Stimulated activated CD8-positive, alpha-beta memory T cell treated with anti-CD3 and anti-CD28 coated beads, Interleukin-12 subunit alpha, Interleukin-12 subunit beta, amount 100 ng/mL, for 24 hours (primary cell): ENCODE data around the gene MAPK8.
"Not testable (repeated sequence)": the region's sequence is repeated elsewhere in the genome, so short reads cannot be mapped to it uniquely, and the experiment has no call there.

Experiments used
- DNase-seq: peaks from one replicate; pipeline ENCODE4 v3.0.0-alpha.2; 2020; ENCODE audit errors: extremely low read depth

Gene MAPK8

DNA sequence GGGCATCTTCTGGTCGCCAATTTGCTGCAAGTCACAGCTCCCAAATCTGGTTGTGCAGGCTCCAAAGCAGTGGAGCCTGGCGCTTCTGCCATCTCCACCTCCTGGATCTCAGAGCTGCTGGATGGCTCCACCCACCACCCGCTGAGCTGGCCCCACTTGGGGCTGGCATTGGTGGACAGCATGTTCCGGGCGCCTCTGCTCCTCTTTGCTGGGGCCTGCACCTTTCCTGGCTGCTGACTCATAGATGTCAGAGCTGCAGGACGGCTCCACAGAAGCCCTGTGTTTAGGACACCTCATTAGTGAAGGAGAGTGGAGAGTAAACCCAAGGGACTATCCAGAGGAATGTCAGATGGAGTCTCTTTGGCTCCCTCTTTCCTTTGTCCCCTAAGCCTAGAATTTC, 27.4 kb downstream of the MAPK8 start:
- DNase-seq = no peak

DNA sequence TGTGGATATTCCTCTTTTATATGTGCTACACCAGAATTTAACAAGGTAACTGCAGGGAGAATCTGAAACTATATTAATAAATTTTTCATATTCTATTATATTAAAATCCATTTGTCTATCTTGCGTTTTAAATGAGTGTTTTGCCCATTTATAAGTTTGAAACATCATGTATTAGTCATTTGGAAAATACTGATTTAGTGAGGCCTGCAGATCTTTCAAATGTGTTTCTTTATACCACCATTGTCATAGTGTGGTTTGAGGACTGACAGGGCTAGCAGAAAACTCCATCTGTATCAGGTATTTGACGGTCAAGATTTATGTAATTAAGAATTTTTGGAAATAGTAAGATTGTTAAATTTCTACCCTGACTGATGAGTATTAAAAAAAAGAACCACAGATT, 29.3 kb downstream of the MAPK8 start:
- no peak for DNase-seq

DNA sequence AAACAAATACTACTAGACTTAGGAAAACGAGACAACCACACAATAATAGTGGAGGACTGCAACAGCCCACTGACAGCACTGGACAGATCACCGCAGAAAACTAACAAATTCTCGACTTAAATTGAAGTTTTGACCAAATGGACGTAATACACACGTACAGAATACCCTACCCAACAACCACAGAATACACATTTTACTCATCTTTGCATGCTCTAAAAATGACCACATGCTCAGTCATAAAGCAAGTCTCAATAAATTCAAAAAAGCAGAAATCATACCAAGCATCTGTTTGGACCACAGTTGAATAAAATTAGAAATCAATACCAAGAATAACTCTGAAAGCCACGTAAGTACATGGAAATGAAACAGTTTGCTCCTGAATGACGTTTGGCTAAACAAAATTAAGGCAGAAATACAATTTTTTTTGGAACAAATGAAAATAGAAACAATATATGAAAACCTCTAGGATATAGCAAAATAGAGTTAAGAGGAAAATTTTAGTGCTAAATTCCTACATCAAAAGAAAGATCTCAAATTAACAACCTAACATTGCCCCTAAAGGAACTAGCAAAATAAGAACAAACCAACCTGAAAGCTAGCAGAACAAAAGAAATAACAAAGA, 30.6 kb downstream of the MAPK8 start:
- no peak for DNase-seq

DNA sequence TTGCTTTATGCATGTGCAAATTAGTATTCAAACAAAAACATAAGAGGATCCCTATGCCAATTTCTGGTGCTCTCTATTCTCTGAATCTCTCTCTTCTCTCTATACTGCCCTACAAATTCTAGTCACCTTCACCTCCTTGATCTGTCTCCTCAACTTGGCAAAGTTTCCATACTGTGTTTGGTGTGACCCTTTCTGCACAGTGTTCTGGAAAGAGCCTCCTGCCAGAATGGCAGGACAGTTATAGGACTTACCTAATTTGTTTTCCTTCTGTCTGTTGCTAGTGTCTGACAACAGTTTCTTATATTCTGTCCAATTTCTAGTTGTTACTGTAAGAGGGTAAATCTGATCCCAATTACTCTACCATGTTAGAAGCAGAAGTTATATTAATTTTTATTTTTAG, 34.3 kb downstream of the MAPK8 start:
- no peak for DNase-seq

DNA sequence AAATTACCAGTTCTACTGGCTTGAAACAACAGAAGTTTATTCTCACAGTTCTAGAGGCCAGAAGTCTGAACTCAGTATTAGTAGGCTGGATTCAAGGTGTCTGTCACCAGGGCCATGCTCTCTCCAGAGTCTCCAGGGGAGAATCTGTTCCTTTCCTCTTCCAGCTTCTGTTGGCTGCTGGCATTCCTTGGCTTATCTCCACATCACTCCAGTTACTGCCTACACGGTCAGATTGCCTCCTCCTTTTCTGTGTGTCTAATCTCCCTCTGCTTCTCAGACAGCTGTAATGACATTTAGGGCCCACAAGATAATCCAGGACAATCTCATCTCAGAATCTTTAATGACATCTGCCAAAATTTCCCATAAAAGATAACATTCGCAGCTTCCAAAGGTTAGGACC, 36.6 kb downstream of the MAPK8 start:
- no peak for DNase-seq

DNA sequence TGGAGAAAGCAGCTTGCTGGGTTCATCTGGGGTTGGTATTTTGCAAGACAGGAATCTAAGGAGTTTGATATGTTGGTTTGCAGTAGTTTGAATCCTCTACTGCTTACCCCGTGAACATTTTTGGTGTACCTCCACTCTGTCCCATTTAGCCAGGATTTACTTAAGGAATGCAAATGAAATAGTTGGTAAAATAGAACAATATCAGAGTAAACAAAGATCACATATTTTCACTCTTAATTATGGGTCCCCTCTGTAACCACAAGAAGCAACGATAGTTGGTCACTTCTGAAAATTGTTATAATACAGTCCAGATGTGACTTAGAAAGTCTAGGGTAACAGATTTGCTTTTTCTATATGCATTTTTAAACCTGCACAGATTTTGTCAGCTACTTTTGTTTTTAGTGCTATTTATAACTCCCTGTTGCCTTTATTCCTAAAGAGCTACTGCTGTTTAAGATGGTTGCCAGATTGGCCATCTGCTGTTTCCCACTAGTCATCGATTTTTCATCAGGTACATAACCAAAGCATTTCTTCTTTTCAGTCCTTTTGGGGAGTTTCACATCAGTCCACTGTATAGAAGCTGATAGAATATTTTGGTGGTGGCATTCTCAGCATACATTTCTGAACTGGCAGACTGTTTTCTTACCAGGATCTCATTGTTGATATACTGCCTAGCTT, 37.6 kb downstream of the MAPK8 start:
- no peak for DNase-seq

DNA sequence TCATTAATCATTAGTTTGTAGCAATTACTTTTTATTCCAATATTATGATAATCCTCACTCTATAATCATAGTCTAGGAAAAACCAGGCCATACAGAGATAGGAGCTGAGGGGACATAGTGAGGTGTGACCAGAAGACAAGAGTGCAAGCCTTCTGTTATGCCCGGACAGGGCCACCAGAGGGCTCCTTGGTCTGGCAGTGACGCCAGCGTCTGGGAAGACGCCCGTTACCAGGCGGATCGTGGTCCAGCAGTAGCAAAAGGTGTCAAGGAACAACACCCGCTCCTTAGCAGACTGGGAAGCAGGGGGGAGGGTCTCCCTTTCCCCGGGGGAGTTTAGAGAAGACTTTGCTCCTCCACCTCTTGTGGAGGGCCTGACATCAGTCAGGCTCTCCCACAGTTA, 39.8 kb downstream of the MAPK8 start:
- not testable (repeated sequence) for DNase-seq

DNA sequence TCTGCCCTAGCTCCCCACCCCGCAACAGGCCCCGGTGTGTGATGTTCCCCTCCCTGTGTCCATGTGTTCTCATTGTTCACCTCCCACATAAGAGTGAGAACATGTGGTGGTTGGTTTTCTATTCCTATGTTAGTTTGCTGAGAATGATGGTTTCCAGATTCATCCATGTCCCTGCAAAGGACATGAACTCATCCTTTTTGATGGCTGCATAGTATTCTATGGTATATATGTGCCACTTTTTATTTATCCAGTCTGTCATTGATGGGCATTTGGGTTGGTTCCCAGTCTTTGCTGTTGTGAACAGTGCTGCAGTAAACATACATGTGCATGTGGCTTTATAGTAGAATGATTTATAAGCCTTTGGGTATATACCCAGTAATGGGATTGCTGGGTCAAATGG, 41.1 kb downstream of the MAPK8 start:
- not testable (repeated sequence) for DNase-seq

DNA sequence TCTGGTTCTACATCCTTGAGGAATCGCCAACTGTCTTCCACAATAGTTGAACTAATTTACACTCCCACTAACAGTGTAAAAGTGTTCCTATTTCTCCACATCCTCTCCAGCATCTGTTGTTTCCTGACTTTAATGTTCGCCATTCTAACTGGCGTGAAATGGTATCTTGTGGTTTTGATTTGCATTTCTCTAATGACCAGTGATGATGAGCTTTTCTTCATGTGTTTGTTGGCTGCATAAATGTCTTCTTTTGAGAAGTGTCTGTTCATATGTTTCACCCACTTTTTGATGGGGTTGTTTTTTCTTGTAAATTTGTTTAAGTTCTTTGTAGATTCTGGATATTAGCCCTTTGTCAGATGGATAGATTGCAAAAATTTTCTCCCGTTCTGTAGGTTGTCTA, 41.5 kb downstream of the MAPK8 start:
- DNase-seq = not testable (repeated sequence)

DNA sequence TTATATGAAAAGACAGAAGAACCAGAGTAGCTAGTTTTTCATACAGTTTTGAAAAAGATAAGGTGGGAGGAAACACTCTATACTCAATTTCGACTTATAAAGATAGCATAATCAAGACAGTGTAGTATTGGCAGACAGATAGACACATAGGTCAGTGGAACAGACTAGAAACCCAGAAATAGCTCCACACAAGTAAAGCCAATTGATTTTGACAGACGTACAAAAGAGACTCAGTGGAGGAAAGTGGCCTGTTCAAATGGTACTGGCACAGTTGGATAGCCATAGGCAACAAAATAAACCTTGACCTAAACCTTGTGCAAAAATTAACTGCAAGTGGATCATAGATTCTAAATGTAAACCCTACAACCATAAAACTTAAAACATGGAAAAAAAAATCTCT, 46.8 kb downstream of the MAPK8 start:
- DNase-seq = no peak

DNA sequence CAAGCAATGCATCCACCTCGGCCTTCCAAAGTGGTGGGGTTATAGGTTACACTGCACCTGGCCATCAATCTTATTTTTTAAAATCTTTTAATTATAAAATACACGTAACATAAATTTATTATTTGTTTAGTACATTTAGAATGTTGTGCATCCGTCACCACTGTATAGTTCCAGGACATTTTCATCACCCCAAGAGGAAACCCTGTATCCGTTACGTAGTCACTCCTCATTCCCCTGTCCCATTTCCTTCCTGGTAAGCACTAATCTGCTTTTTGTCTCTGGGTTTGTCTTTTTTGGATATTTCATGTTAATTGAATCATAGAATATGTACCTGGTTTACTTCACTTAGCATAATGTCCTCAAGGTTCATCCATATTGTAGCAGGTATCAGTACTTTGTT, 51.2 kb downstream of the MAPK8 start:
- no peak for DNase-seq

DNA sequence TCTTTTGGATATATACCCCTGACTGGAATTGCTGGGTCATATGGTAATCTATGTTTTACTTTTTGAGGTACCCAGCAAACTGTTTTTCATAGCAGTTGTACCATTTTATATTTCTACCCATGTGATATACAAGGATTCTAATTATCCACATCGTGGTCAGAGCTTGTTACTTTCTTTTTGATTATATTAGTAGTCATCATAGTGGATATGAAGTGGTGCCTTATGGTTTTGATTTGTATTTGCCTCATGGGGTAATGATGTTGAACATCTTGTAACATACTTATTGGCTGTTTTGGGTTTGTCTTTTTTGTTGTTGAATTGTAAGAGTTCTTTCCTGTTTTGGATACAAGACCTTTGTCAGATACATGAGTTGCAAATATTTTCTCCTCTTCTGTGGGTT, 51.7 kb downstream of the MAPK8 start:
- no peak for DNase-seq

DNA sequence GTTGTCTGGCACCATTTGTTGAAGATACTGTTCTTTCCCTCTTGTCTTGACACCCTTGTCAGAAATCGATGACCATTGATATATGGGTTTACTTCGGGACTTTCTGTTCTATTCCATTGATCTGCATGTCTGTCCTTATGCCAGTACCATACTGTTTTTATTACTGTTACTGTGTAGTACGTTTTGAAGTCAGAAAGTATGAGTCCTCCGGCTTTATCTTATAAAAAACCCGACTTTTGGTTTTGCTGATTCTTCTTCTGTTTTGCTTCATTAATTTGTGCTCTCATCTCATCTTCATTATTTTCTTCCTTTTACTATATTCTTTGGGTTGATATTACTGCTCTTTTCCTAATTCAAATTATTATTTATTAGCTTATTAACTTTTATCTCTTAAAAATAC, 52.4 kb downstream of the MAPK8 start:
- DNase-seq = no peak

DNA sequence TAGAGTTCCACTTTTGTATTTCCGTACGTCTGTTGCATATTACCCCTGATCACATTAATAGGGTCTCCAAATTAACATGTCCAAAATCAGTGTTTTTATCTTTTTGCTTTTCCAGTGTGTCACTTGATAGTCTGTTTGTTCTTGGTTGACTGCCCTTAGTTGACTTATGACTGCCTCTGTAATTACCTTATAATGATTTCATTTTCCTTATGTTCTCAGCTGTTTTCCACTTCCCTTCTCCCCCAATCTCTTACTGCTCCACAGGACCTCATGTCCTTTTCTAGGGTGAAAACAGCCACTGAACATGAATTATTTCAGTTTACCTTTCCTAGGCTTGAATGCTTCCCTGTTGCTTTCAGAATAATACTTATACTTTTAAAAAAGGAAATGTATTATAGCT, 54.7 kb downstream of the MAPK8 start:
- DNase-seq = no peak

DNA sequence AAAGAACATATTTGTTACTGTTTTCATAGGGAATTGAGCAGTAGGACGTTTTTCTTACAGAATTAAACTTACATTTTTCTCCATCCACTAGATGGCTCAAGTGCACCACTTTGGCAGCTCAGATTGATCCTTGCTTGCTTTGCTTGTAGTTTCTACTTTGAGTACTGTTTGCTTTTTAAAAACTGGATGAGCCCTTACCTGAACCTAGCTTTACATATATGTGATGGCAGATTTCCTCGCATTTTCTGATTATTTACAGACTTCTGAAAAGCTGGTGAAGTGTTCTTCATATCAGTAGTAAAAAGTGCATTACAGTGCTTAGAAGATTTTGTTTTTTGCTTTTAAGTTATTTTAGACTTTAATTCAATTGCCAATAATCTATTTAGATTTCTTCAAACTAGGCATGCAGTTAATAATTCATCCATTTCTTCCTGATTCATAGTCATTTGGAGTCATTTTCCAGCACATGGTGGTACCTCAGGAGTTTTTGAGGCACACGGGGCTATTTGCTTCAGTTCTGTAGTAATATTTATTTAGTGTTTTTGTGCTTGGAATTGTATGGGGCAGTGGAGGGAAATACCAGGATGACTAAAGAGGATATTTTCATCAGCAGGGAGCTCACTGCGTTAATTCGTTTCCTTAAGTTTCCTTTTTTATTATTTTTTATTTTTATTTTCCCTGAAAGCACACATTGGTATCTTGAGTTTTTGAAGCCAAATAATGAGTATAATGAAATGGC, 57.3 kb downstream of the MAPK8 start:
- DNase-seq = no peak

DNA sequence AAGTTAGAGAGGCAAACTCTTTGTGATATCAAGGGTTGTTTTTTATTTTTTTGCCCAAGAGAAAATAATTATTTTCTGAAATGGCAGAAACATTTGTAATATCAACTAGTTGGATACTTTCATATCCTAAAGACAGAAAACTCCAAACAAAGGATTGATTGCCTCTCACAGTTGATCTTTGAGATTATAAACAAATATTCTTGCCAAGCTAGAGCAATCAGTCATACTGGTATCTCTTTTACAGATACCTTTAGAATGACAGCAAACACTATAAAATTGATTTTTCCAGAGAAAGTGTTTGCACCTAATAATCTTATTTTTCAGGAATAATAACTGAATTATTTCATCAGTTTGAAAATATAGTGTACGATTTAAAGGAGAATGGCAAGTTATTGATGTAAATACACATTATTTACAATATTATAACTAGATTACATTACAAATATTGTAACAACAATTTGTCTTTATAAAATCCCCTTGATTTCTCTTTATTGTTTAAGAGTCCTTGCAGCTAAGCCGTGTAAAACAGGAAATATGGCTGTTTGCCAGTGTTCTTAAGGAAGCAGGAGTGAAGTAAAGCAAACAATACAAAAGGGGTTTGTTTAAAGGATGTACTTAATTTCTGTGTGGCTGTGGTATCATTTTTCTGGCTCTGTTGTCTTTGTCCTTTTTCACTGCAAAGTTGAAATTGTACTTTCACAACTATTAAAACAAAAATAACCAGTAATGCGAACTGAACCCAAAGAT, 58.4 kb downstream of the MAPK8 start:
- no peak for DNase-seq

DNA sequence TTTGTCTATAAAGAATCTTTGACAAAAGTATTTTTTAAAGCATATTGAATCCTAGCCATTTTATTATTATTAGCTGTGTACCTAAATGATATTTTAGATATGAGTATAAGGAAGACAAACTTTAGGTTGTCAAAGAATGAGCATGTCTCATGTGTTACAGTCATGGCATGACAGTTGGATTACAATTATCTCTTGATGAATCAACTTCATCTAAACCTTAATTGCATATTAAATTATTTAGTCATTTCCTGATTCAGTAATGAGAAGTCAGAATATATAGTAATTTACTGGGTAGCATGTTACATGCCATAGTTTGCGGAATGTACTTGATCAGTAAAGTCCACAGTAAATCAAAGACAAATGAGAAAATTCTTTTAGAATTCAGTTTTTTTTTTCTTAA, 59.2 kb downstream of the MAPK8 start:
- no peak for DNase-seq

DNA sequence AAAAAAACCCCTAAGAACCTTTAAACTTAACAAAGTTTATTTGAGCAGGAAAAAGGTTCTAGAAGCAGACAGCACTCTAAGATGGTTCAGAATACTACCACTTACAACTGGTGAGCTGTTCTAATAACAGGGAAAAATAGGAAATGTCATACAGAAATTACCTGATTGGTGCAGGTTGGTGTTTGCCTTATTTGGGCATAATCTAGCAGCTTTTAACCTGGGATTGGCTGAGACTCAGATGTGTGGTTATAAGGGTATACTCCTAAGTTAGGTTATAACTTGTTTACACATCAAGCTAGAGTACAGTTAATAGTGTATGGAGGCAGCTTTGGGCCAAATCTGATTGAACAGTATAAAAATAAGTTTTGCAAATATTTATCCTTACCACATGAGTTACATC, 59.8 kb downstream of the MAPK8 start:
- no peak for DNase-seq

DNA sequence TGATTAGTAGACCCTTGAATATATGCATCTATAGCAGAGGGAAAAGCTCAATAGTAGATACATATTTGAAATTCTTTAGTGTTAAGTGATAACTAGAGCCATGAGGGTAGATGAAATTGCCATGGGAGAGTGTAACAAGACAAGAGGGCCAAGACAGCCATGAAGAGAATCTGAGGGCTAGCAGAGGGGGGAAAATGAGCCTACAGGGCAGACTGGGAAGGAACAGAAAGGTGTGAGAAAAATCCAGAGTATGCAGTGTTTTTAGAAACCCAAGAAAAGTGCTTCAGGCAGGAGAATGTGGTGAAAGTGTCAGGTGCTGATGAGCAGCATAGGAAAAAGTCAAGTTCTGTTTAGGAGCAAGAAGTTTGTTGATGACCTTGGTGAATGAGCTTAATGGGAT, 63.0 kb downstream of the MAPK8 start:
- DNase-seq = no peak

DNA sequence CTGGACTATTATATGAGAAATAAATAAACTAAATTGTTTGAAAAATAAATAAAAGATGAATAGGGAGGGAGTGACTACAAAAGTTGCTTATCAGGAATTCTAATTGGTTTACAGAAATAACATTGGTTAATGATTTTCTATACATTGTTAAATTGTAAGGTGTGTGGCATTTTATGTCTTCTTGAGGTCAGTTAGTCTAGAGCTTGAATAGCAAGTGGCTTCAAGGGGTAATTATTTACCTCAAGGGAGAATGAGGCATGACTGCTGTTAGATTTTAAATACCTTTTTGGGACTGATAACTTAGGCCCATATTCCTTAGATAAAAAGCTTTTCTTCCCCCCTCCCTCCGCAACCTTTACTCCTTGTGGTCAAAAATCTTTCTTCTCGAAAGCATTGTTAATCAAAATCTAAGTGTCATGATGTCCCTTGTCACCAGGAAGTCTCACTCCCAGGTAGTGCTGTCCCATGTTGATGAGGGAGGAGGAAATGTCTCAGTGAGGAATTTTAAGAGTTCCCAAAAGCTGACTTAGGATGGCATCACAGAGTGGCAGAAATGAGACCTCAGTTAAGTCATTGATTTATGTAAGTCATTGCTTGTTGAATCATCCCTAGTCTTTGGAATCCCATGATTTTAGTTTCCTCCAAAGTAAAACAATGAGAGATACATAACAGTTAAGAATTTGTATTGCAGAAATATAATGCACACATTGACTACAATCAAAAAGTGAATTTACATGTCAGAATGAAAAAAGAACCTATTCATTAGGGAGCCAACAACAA, 71.5 kb downstream of the MAPK8 start:
- DNase-seq = no peak

DNA sequence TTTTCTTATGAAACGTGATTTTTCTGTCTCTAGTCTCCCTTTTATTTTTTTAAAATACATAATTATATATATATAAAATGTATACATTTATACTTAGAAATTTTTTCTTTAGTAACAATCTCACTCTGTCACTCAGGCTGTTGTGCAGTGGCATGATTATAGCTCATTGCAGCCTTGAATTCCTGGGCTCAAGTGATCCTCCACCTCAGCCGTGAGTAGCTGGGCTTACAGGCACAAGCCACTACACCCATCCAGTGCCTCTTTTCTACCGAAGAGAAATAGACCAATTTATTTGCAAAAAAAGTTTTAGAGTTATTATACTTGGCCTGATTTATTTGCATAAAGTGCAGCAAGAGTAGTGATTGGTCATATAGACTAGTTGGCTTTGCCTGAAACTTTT, 72.2 kb downstream of the MAPK8 start:
- no peak for DNase-seq

DNA sequence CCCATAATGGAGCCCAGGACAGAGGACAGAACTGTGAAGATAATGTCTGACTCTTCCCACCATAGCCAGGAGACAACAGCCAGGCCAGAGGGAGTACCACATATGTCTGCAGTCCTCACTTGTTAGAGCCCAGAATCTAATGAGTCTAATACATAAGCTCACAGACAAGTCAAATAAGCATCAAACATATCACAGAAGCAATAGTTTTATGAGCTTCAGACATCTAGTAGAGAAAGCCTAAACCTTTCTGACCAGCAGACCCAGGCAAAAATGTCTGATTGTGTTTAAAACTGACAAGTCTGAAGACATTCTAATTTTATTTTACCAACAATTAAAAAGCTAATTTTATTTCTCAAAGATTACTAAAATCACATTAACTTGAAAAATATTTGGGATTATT, 75.5 kb downstream of the MAPK8 start:
- DNase-seq = no peak
